IMR-90 (cell line): ENCODE measurements around the gene AATF. TPM values are rescaled to one million over a fixed set of nuclear protein-coding genes. Genes with fewer than 3 reads are reported as not detected.

Experiments
- ATAC-seq: fragments of 200-7000 bp; cut with Tn5 transposase; 2 replicates; pipeline ENCODE4 v1.9.1; 2020; ENCODE audit warnings: low read depth, mild to moderate bottlenecking, moderate library complexity
- BruUV-seq: library from RNA; stranded (reverse); fragments of 400-500 nt; replicated peaks from 2 replicates; lab custom pipeline; 2021; lab: Mats Ljungman, UMichigan
- CTCF ChIA-PET: fragments of 300-600 bp; formaldehyde crosslinking; extraction: SDS; loops from one replicate; lab custom pipeline; 2021; ENCODE audit warnings: antibody characterized with exemption; lab: Yijun Ruan, JAX
- POLR2A ChIA-PET: fragments of 300-600 bp; sonication (Branson Sonifier 250); formaldehyde crosslinking; loops from one replicate; lab custom pipeline; 2022; ENCODE audit warnings: antibody characterized with exemption; ENCODE audit not compliant: unreplicated experiment; lab: Charles Lee
- DNase-seq: peaks from one replicate; pipeline ENCODE4 v3.0.0; 2013
- H2AFZ ChIP-seq: replicated peaks from 2 replicates; pipeline ENCODE3; 2013; ENCODE audit warnings: low read length, mild to moderate bottlenecking; ENCODE audit not compliant: poor library complexity
- H2AK5ac ChIP-seq: 2 replicates; pipeline ENCODE4 v1.6.1; 2013; ENCODE audit warnings: low read depth, low read length, inconsistent platforms
- H2AK9ac ChIP-seq: replicated peaks from 2 replicates; pipeline ENCODE3; 2013; ENCODE audit warnings: mild to moderate bottlenecking, low read depth, low read length, moderate library complexity; ENCODE audit not compliant: poor library complexity
- H2BK120ac ChIP-seq: 2 replicates; pipeline ENCODE4 v1.6.1; 2013; ENCODE audit warnings: low read depth, low read length, inconsistent platforms
- H2BK15ac ChIP-seq: 3 replicates; pipeline ENCODE4 v1.6.1; 2013; ENCODE audit warnings: low read depth, low read length, inconsistent platforms
- H2BK20ac ChIP-seq: 2 replicates; pipeline ENCODE4 v1.6.1; 2013; ENCODE audit warnings: low read depth, mild to moderate bottlenecking, inconsistent platforms, low read length, moderate library complexity
- H2BK5ac ChIP-seq: 2 replicates; pipeline ENCODE4 v1.6.1; 2013; ENCODE audit warnings: mild to moderate bottlenecking, low read depth, low read length, inconsistent platforms; ENCODE audit not compliant: poor library complexity, severe bottlenecking
- H3K14ac ChIP-seq: replicated peaks from 2 replicates; pipeline ENCODE4 v1.6.1; 2013; ENCODE audit warnings: low read depth, low read length, inconsistent platforms
- H3K18ac ChIP-seq: 2 replicates; pipeline ENCODE4 v1.6.1; 2013; ENCODE audit warnings: low read depth, low read length, control low read depth
- H3K23ac ChIP-seq: 2 replicates; pipeline ENCODE4 v1.6.1; 2013; ENCODE audit warnings: low read depth, low read length, inconsistent platforms
- H3K27ac ChIP-seq: 2 replicates; pipeline ENCODE4 v1.5.1; 2013; ENCODE audit warnings: mild to moderate bottlenecking, control low read depth, low read length; ENCODE audit not compliant: insufficient read depth
- H3K27me3 ChIP-seq: 2 replicates; pipeline ENCODE4 v1.6.1; 2013; ENCODE audit warnings: low read length; ENCODE audit not compliant: control insufficient read depth, insufficient read depth
- H3K36me3 ChIP-seq: 2 replicates; pipeline ENCODE4 v1.6.1; 2013; ENCODE audit warnings: low read length, mixed read lengths; ENCODE audit not compliant: control insufficient read depth, insufficient read depth
- H3K4ac ChIP-seq: 2 replicates; pipeline ENCODE4 v1.6.1; 2013; ENCODE audit warnings: low read depth, low read length, inconsistent platforms
- H3K4me1 ChIP-seq: 2 replicates; pipeline ENCODE4 v1.6.1; 2013; ENCODE audit warnings: low read length, mixed read lengths; ENCODE audit not compliant: control insufficient read depth, insufficient read depth
- H3K4me2 ChIP-seq: 2 replicates; pipeline ENCODE4 v1.6.1; 2013; ENCODE audit warnings: low read depth, mild to moderate bottlenecking, control low read depth, low read length, moderate library complexity
- H3K4me3 ChIP-seq: 2 replicates; pipeline ENCODE4 v1.5.1; 2013; ENCODE audit warnings: low read depth, mild to moderate bottlenecking, control low read depth, low read length, moderate library complexity; ENCODE audit not compliant: insufficient read depth
- H3K56ac ChIP-seq: 2 replicates; pipeline ENCODE4 v1.6.1; 2013; ENCODE audit warnings: low read length, inconsistent platforms; ENCODE audit not compliant: insufficient read depth; ENCODE audit errors: extremely low read depth
- H3K79me1 ChIP-seq, 2 experiments: 2 replicates each; pipeline ENCODE4 v1.6.1; 2013; ENCODE audit warnings: low read length in 2 of 2, inconsistent platforms in 1 of 2, low read depth in 1 of 2
- H3K9ac ChIP-seq: 2 replicates; pipeline ENCODE4 v1.6.1; 2013; ENCODE audit warnings: low read depth, low read length, control low read depth
- H3K9me1 ChIP-seq: 2 replicates; pipeline ENCODE4 v1.6.1; 2013; ENCODE audit warnings: low read length, inconsistent platforms; ENCODE audit not compliant: insufficient read depth
- H3K9me3 ChIP-seq: 2 replicates; pipeline ENCODE4 v1.6.1; 2013; ENCODE audit warnings: low read length; ENCODE audit not compliant: control insufficient read depth, insufficient read depth
- H4K20me1 ChIP-seq: 2 replicates; pipeline ENCODE4 v1.6.1; 2013; ENCODE audit warnings: low read length, inconsistent platforms; ENCODE audit not compliant: insufficient read depth
- H4K5ac ChIP-seq: 2 replicates; pipeline ENCODE4 v1.6.1; 2013; ENCODE audit warnings: mild to moderate bottlenecking, low read depth, low read length, control low read depth
- H4K8ac ChIP-seq, 2 experiments: 2 replicates each; pipeline ENCODE4 v1.6.1; 2013; ENCODE audit warnings: low read depth in 2 of 2, low read length in 2 of 2, control low read depth in 1 of 2, inconsistent platforms in 1 of 2
- H4K91ac ChIP-seq: 2 replicates; pipeline ENCODE4 v1.6.1; 2013; ENCODE audit warnings: low read depth, low read length, inconsistent platforms; ENCODE audit not compliant: insufficient read depth
- MAFK ChIP-seq: IDR thresholded peaks from 2 replicates; pipeline ENCODE4 v1.6.1; 2012; ENCODE audit warnings: low read depth, low read length, improper control_type of control experiment
- NFE2L2 ChIP-seq: fragments of 150-350 bp; IDR thresholded peaks from 2 replicates; pipeline ENCODE4 v1.6.1; 2016; ENCODE audit warnings: low read depth, mild to moderate bottlenecking, low read length
- whole genome bisulfite sequencing, 2 experiments: methylation state at CpG; one replicate each; pipeline versions ENCODE4 v1.1.5 to v1.1.7; 2013; ENCODE audit warnings: missing lambda C conversion rate in 2 of 2; ENCODE audit not compliant: insufficient read length in 1 of 2; ENCODE audit errors: extremely low coverage in 2 of 2; 5-methylcytosine and 5-hydroxymethylcytosine counted together
- dilution Hi-C: fragments of 300-500 bp; cut with HindIII; formaldehyde crosslinking; loops from one replicate; pipeline ENCODE4 v1.14.3; 2018; ENCODE audit warnings: low sequenced_read_pairs; ENCODE audit not compliant: unreplicated experiment
- in situ Hi-C: fragments of 300-500 bp; cut with MboI; formaldehyde crosslinking; loops from 3 replicates; pipeline ENCODE4 v1.14.3; 2019; ENCODE audit warnings: low sequenced_read_pairs, inconsistent platforms, mixed read lengths
- intact Hi-C: fragments of 100-400 bp; cut with micrococcal nuclease; formaldehyde crosslinking; loops from 2 replicates; pipeline ENCODE4 v1.10.0; 2022
- polyA plus RNA-seq, 3 experiments: library from polyadenylated mRNA; depleted of rRNA; stranded (reverse); fragments of >200 nt; gene quantifications; 2 replicates each; pipeline ENCODE4 v1.2.3, GENCODE V29; 2012; ENCODE audit warnings: low replicate concordance in 1 of 3
- total RNA-seq: library from RNA; depleted of rRNA; stranded (reverse); fragments of >200 nt; gene quantifications from 2 replicates; pipeline ENCODE4 v1.2.3, GENCODE V29; 2012

The AATF gene
- total and polyA plus RNA-seq, 2 of the 4 experiments (the other 2 are of a cell fraction) = 21.0 to 34.8 TPM

DNA sequence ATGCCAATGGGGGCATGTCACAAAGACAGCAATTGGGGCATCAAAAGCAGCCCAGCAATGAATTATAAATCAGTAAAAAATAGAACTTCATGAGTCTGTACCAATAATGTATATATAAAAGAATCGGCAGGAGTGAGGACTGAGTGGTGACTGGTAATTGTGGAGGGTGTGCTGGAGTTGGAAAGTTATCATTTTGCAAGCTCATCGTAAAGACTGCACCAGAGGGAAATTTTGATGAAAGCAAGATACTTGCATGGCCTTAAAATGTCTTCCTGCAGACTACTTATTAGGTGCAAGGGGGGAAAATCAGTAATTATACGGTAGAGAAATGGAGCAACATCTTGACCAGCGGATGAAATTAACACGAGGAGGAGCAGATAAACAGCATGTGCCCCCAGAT is 138.9 kb downstream of the AATF start:
- Histone ChIP-seq H3K4me2 (no peak overlapping the region), H3K9me1 (peaks cover 10% of the 10 kb centered on the region; the same call in 1 of the 2 replicates), H2AK9ac (no peak overlapping the region), H4K8ac (no peak overlapping the region), H2BK20ac (no peak overlapping the region), H3K27ac (no peak overlapping the region), H3K14ac (no peak overlapping the region), H3K4ac (no peak overlapping the region), H2AFZ (no peak overlapping the region), H2AK5ac (no peak overlapping the region), H3K27me3 (no peaks in the 10 kb centered on the region), H3K56ac (no peak overlapping the region), H4K20me1 (no peaks in the 10 kb centered on the region), H3K9ac (no peak overlapping the region), H2BK120ac (no peak overlapping the region), H3K79me1 (no peaks in the 10 kb centered on the region), H3K4me3 (no peak overlapping the region), H4K91ac (no peak overlapping the region), H2BK5ac (no peak overlapping the region), H4K5ac (no peak overlapping the region), H3K23ac (no peak overlapping the region), H3K9me3 (no peaks in the 10 kb centered on the region), H2BK15ac (no peak overlapping the region), H3K4me1 (no peaks in the 10 kb centered on the region), H3K18ac (no peak overlapping the region), H3K36me3 (peaks cover 18% of the 10 kb centered on the region)
- ATAC-seq (no peak), DNase-seq (no peak)
- no peak for TF ChIP-seq NFE2L2
- peak; percentile 44; the same call in 1 of the 2 replicates for TF ChIP-seq MAFK
- WGBS, 2 experiments = 71% methylated on average over 2 of the region's 5 CpGs; no CpG with 5 or more reads in 1 of the 2 experiments
- intact Hi-C loops (no loop called here), dilution Hi-C loops (no loop called here), in situ Hi-C loops (no loop called here)
- ChIA-PET CTCF (no interaction called here), POLR2A (no interaction called here)
- no TSS peak for BruUV-seq
